Thyroid gland (tissue), 4 donors: ENCODE measurements around the gene HEBP1. TPM values are rescaled to one million over a fixed set of nuclear protein-coding genes. Genes with fewer than 3 reads are reported as not detected.

Source experiments
- DNase-seq, 2 donors: peaks; one replicate each; pipeline ENCODE4 v3.0.0-alpha.2; 2019
- H3K27ac ChIP-seq, 3 donors: fragments of 200-600 bp; sonication (generic); 1 replicate in 2 of 3; 2 replicates in 1 of 3; pipeline ENCODE4 v1.5.1; 2016 to 2019; ENCODE audit warnings: mild to moderate bottlenecking in 1 of 3, moderate library complexity in 1 of 3
- H3K27me3 ChIP-seq: fragments of 200-600 bp; sonication (generic); one replicate; pipeline ENCODE4 v1.5.1; 2019
- H3K36me3 ChIP-seq, 2 donors: fragments of 200-600 bp; sonication (generic); one replicate each; pipeline ENCODE4 v1.5.1; 2016 to 2019
- H3K4me1 ChIP-seq, 2 donors: fragments of 200-600 bp; sonication (generic); one replicate each; pipeline ENCODE4 v1.5.1; 2017 to 2019
- H3K4me3 ChIP-seq, 3 donors: fragments of 200-600 bp; sonication (generic); replicated peaks in 1 of 3; 1 replicate in 2 of 3; 2 replicates in 1 of 3; pipeline ENCODE4 v1.5.1; 2016; ENCODE audit warnings: mild to moderate bottlenecking in 1 of 3
- H3K9me3 ChIP-seq: fragments of 200-600 bp; sonication (generic); one replicate; pipeline ENCODE4 v1.5.1; 2017
- POLR2A ChIP-seq, 2 donors: fragments of 450-650 bp; IDR thresholded peaks; one replicate each; pipeline ENCODE4 v1.6.1; 2017; ENCODE audit warnings: antibody characterized with exemption in 2 of 2, mild to moderate bottlenecking in 2 of 2, moderate library complexity in 1 of 2
- WGBS, 2 donors: methylation state at CpG; one replicate each; pipeline ENCODE4 v1.1.5; 2017; 5-methylcytosine and 5-hydroxymethylcytosine counted together
- intact Hi-C: fragments of 100-400 bp; cut with DNase I; formaldehyde crosslinking; loops from one replicate; pipeline ENCODE4 v1.15.1; 2023
- total RNA-seq, 4 donors: library from RNA; depleted of rRNA; stranded (reverse); fragments of >200 nt; gene quantifications; one replicate each; pipeline ENCODE4 v1.2.3, GENCODE V29; 2016
- TF ChIP-seq, protein P1 (sequence below), 6 experiments: fragments of 200-600 bp in 3 of 6; fragments of 450-650 bp in 3 of 6; sonication (generic) in 3 of 6; IDR thresholded peaks; one replicate each; pipeline ENCODE4 v1.5.1; 2016 to 2019; ENCODE audit warnings: antibody characterized with exemption in 6 of 6, mild to moderate bottlenecking in 2 of 6, inconsistent platforms in 1 of 6, moderate library complexity in 1 of 6

HEBP1 gene
- total RNA-seq, 4 donors from 2014 or later, result 80.4 to 125 (median 91.3) TPM

DNA sequence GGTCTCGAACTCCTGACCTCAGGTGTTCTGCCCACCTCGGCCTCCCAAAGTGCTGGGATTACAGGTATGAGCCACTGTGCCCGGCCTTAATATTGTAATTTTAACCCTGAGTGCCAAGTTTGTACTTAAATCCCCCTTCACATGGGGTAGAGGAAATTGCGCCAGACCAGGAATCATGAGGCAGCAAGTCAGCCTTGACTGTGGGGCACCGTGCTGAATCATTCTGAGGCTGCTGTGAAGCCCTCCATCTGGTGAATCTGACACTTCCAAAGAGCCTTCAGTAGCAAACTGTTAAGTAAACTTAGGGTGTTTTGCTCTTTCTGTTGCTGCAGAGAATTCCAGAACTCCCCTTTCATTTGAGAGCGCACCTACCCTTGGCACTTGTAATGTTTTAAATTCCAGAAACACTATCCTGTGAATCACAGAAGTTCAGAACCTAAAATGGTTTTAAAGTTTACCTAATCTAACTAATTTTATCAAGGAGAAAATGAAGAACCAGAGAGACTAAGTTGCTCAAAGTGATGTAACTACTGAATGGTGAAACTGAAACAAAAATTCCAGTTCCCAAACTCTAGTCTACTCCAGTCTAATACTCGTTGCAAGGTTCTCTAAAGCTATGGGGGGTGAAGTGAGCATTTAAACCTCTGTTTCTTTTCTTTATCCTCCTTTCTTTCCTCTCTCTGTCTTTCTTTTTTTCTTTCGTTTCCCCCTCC is 7.5 kb downstream of the HEBP1 start:
- H3K4me3 ChIP-seq, result no peak overlapping the region
- TF ChIP-seq, protein P1, sequence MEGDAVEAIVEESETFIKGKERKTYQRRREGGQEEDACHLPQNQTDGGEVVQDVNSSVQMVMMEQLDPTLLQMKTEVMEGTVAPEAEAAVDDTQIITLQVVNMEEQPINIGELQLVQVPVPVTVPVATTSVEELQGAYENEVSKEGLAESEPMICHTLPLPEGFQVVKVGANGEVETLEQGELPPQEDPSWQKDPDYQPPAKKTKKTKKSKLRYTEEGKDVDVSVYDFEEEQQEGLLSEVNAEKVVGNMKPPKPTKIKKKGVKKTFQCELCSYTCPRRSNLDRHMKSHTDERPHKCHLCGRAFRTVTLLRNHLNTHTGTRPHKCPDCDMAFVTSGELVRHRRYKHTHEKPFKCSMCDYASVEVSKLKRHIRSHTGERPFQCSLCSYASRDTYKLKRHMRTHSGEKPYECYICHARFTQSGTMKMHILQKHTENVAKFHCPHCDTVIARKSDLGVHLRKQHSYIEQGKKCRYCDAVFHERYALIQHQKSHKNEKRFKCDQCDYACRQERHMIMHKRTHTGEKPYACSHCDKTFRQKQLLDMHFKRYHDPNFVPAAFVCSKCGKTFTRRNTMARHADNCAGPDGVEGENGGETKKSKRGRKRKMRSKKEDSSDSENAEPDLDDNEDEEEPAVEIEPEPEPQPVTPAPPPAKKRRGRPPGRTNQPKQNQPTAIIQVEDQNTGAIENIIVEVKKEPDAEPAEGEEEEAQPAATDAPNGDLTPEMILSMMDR (IDR thresholded peaks at IDR 0.05), result no peak
- peak in 1 of 2 donors; percentile 68 for TF ChIP-seq POLR2A (IDR thresholded peaks at IDR 0.05)
- peaks cover 11 to 12% of the 10 kb centered on the region in 2 donors for H3K36me3 ChIP-seq
- H3K4me1 ChIP-seq, result peaks cover 42 to 72% of the 10 kb centered on the region in 2 donors
- intact Hi-C loops, result no loop called here
- H3K27ac ChIP-seq, result peak overlapping the region; percentile 83 to 96 (median 90)
- 32 to 41% methylated on average over 8 of the region's 8 CpGs for WGBS, 2 donors
- no peaks in the 10 kb centered on the region for H3K9me3 ChIP-seq
- no peaks in the 10 kb centered on the region for H3K27me3 ChIP-seq
- peak; percentile 87 to 90 for DNase-seq

DNA sequence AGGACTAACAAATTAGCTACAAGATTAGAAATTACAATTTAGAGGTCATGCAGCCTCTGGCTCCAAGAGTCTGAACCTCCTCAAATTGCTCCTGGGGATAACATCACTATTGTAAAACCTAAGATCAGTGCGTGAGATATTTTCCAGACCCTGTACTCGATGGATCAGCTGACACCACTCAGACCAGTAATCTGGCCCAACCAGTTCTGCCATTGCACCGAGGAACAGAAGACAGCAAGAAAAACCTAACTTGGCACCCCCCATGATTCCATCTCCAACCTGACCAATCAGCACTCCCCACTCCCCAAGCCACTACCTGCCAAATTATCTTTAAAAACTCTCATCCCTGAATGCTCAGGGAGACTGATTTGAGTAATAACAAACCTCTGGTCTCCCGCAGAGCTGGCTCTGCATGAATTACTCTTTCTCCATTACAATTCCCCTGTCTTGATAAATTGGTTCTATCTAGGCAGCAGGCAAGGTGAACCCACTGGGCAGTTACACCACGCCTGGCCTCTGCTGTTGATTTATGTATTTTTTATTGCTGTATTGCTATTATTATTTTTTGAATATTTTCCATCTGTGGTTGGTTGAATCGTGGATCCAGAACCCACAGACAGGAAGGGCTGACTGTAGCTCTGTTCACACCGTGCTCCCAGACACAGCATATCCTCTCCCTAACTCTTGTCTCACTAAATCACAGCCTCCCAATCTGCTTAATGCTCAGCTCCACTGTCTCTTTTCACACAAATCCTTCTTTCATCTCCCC is 9.2 kb downstream of the HEBP1 start:
- peak in 1 of 2 donors; percentile 50 for TF ChIP-seq POLR2A (IDR thresholded peaks at IDR 0.05)
- TF ChIP-seq, protein P1 (IDR thresholded peaks at IDR 0.05), result no peak
- H3K4me1 ChIP-seq, result peaks cover 28 to 61% of the 10 kb centered on the region in 2 donors

GRCh38 chr12:12987421-12987820 is 12.6 kb downstream of the HEBP1 start:
- Histone ChIP-seq H3K27ac (no peak overlapping the region), H3K4me1 (peaks cover 15 to 38% of the 10 kb centered on the region in 2 donors), H3K27me3 (no peaks in the 10 kb centered on the region), H3K36me3 (peaks cover 29 to 37% of the 10 kb centered on the region in 2 donors), H3K4me3 (no peak overlapping the region), H3K9me3 (no peaks in the 10 kb centered on the region)
- TF ChIP-seq, protein P1 (IDR thresholded peaks at IDR 0.05), result no peak
- no peak for TF ChIP-seq POLR2A (IDR thresholded peaks at IDR 0.05)
- 77 to 79% methylated on average over 5 of the region's 5 CpGs for WGBS, 2 donors
- no peak for DNase-seq
- intact Hi-C loops, result loop anchor here (10.0 kb wide), 1 partner anchor 183 kb away; no protein-coding TSS in a partner anchor

More for the DNA sequence above, 9.2 kb downstream of the HEBP1 start:
- H3K27me3 ChIP-seq, result no peaks in the 10 kb centered on the region
- peaks cover 25 to 28% of the 10 kb centered on the region in 2 donors for H3K36me3 ChIP-seq
- no peak overlapping the region for H3K4me3 ChIP-seq
- no peaks in the 10 kb centered on the region for H3K9me3 ChIP-seq
- peak overlapping the region; percentile 83 to 96 (median 90) for H3K27ac ChIP-seq
- intact Hi-C loops, result no loop called here
- 34 to 46% methylated on average over 5 to 7 of the region's 7 CpGs for WGBS, 2 donors
- peak; percentile 87 for DNase-seq

GRCh38 chr12:12986775-12987331 is 13.2 kb downstream of the HEBP1 start:
- Histone ChIP-seq H3K9me3 (no peaks in the 10 kb centered on the region), H3K27me3 (no peaks in the 10 kb centered on the region), H3K4me1 (peaks cover 10 to 32% of the 10 kb centered on the region in 2 donors), H3K36me3 (peaks cover 29 to 37% of the 10 kb centered on the region in 2 donors), H3K27ac (no peak overlapping the region), H3K4me3 (no peak overlapping the region)
- DNase-seq, result no peak
- 90 to 92% methylated on average over 10 of the region's 10 CpGs for WGBS, 2 donors
- TF ChIP-seq POLR2A (IDR thresholded peaks at IDR 0.05), result no peak
- TF ChIP-seq, protein P1 (IDR thresholded peaks at IDR 0.05), result no peak
- intact Hi-C loops, result loop anchor here (10.0 kb wide), 1 partner anchor 182 kb away; no protein-coding TSS in a partner anchor
